ENCODE data around the gene PUS7. TPM values are rescaled to one million over a fixed set of nuclear protein-coding genes. Genes with fewer than 3 reads are reported as not detected.

The PUS7 gene, protein sequence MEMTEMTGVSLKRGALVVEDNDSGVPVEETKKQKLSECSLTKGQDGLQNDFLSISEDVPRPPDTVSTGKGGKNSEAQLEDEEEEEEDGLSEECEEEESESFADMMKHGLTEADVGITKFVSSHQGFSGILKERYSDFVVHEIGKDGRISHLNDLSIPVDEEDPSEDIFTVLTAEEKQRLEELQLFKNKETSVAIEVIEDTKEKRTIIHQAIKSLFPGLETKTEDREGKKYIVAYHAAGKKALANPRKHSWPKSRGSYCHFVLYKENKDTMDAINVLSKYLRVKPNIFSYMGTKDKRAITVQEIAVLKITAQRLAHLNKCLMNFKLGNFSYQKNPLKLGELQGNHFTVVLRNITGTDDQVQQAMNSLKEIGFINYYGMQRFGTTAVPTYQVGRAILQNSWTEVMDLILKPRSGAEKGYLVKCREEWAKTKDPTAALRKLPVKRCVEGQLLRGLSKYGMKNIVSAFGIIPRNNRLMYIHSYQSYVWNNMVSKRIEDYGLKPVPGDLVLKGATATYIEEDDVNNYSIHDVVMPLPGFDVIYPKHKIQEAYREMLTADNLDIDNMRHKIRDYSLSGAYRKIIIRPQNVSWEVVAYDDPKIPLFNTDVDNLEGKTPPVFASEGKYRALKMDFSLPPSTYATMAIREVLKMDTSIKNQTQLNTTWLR
- total RNA-seq (2014; rRNA removed; shearing (Covaris generic)) = 32.6 and 33.1 TPM in 2 replicates

DNA sequence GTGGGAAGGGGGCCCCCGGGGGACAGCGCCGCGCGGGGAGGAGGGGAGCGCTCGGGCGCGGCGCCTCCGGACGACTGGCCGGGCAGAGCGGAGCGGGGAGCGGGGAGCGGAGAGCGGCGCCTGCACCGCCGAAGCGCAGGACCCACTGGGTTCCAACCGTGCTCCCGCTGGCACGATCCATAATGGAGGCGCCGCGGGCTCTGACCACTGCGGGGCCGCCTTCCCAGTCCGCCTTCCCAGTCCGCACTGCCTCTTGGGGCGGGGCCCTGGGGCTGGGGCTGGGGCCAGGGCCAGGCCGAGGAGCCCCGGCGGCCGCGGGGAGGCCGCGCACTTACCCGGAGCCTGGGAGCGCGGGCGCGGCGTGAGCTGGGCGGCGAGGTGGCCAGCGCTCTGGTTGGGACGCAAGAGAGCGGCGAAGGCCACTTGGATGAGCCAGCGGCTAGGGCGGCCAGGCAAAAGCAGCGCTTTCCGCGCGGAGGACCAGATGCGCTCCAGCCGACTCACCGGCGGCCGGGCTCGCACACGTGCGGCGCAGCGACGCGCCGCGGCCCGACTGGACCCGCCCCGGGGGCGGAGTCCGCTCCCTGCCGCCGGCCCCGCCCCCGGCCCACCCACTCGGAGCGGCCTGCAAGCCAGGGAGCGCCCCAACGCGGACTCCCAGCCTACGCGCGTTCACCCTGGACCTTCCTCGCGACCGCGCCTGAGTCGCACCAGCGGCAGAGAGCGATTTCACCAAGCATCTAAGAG lies at the start of gene PUS7:
PUS7 (minus strand) TSS at position 555 of the 747 bp plus-strand sequence. CDS start 13,759 bp downstream, outside the sequence.

DNA sequence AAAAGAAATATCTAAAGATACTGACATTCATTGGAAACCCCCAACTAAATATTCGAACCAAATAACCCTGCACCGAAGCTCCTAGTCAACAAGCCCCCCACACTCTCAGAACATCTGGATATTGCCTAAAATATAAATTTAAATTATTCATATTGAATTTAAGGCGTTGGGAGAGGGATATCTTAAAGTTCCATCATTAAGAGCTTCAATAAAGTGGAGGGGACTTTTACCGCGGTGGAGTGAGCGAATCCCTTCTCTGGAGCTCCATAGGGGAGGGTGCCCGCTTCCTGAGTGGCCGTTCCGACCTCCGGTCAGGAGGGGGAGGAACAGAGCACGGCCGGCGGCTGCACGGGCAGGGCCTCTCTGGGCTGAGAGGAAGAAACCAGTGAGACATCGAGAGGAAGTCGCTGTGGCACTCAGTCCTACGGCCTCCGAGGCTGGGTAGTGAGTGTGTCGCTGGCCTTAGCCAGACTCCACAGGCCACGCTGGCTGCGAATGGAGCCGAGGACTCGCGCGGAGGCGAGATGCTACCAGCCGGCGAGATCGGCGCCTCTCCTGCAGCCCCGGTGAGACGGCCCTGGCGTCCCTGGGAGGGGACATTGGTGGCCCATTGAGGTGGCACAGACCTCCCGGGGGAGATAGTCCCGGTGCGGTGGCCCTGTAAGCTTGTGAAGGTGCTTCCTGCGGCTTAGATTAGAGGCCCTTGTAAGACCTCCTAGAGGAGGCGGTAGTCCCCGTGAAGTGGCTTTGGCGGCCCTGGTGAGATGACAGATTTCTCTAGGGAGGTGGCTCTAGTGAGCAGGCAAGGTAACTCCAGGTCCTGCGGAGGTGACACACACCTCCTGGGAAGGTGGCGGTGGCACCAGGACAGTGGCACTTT lies 10.0 kb upstream of the PUS7 start, which contains the start of gene RINT1:
RINT1 (plus strand) TSS at position 410 of the 880 bp plus-strand sequence; CDS start at position 525, 115 bp downstream.

Other genes with a start within 250 kb of the PUS7 start
- gene SRPK2, start 133.3 kb downstream of the PUS7 start, total RNA-seq (2014; rRNA removed; shearing (Covaris generic)) = 32.1 and 32.7 TPM in 2 replicates
- gene RINT1, start 9.9 kb upstream of the PUS7 start, total RNA-seq (2014; rRNA removed; shearing (Covaris generic)) = 18.1 and 19.2 TPM in 2 replicates
- gene EFCAB10, start 59.2 kb upstream of the PUS7 start, total RNA-seq (2014; rRNA removed; shearing (Covaris generic)) = not detected in 2 replicates

All from A375 (cell line).